Endothelial cell of umbilical vein (primary cell): ENCODE measurements around the gene PDGFRA. TPM values are rescaled to one million over a fixed set of nuclear protein-coding genes. Genes with fewer than 3 reads are reported as not detected.
A peak's percentile ranks its signal among the peaks of the same experiment; 100 is the strongest.

ENCODE experiments used
- BruUV-seq: library from RNA; stranded (reverse); fragments of 400-500 nt; replicated peaks from 2 replicates; lab custom pipeline; 2021; lab: Mats Ljungman, UMichigan
- CTCF ChIA-PET: fragments of 300-600, 350-600 bp; sonication (Branson Sonifier 250); formaldehyde crosslinking; loops from one replicate; lab custom pipeline; 2021; ENCODE audit warnings: antibody characterized with exemption, inconsistent platforms; lab: Charles Lee
- POLR2A ChIA-PET: fragments of 300-600, 350-600 bp; sonication (Branson Sonifier 250); formaldehyde crosslinking; loops from one replicate; lab custom pipeline; 2021; ENCODE audit warnings: antibody characterized with exemption, inconsistent platforms; lab: Charles Lee
- DNase-seq: peaks from one replicate; pipeline ENCODE4 v3.0.0-alpha.2; 2011; ENCODE audit warnings: low read depth, low spot score
- FAIRE-seq: peaks from 2 replicates; lab custom pipeline; 2011; peaks lifted over from hg19 to GRCh38; lab: Jason Lieb, UNC
- H2AFZ ChIP-seq: 2 replicates; pipeline ENCODE4 v1.6.0; 2012; ENCODE audit warnings: low read depth, low read length, control low read depth, inconsistent platforms
- H3K27ac ChIP-seq: 2 replicates; pipeline ENCODE4 v1.5.1; 2011; ENCODE audit warnings: low read depth, mild to moderate bottlenecking, control low read depth, low read length, moderate library complexity; ENCODE audit not compliant: insufficient read depth
- H3K27me3 ChIP-seq, 2 experiments: 2 replicates each; pipeline versions ENCODE4 v1.6.0 to v1.6.1; 2011; ENCODE audit warnings: low read length in 2 of 2, mixed read lengths in 1 of 2; ENCODE audit not compliant: control insufficient read depth in 2 of 2, insufficient read depth in 2 of 2
- H3K36me3 ChIP-seq, 2 experiments: 2 replicates in 1 of 2; 3 replicates in 1 of 2; pipeline ENCODE4 v1.5.1; 2011; ENCODE audit warnings: low read length in 2 of 2, mild to moderate bottlenecking in 1 of 2, moderate library complexity in 1 of 2; ENCODE audit not compliant: control insufficient read depth in 2 of 2, insufficient read depth in 2 of 2; ENCODE audit errors: extremely low read depth in 1 of 2
- H3K4me1 ChIP-seq: 3 replicates; pipeline ENCODE4 v1.5.1; 2011; ENCODE audit warnings: mild to moderate bottlenecking, low read length; ENCODE audit not compliant: control insufficient read depth, insufficient read depth; ENCODE audit errors: extremely low read depth
- H3K4me2 ChIP-seq: 2 replicates; pipeline ENCODE4 v1.6.1; 2011; ENCODE audit warnings: low read length, control low read depth, mixed read lengths; ENCODE audit not compliant: insufficient read depth
- H3K4me3 ChIP-seq, 3 experiments: fragments of 200-600 bp in 1 of 3; sonication (generic), shearing (Covaris generic) in 1 of 3; replicated peaks in 1 of 3; 2 replicates each; pipeline ENCODE4 v1.5.1; 2011 to 2016; ENCODE audit warnings: control low read depth in 3 of 3, low read length in 3 of 3, mild to moderate bottlenecking in 2 of 3, inconsistent platforms in 1 of 3, low read depth in 1 of 3, moderate library complexity in 1 of 3; ENCODE audit not compliant: insufficient read depth in 1 of 3
- H3K79me2 ChIP-seq: 2 replicates; pipeline ENCODE4 v1.6.0; 2012; ENCODE audit warnings: low read length, inconsistent platforms; ENCODE audit not compliant: control insufficient read depth, insufficient read depth
- H3K9ac ChIP-seq: replicated peaks from 2 replicates; pipeline ENCODE3; 2011; ENCODE audit warnings: low read length, control low read depth; ENCODE audit not compliant: insufficient read depth; ENCODE audit errors: extremely low read depth
- H3K9me1 ChIP-seq: replicated peaks from 3 replicates; pipeline ENCODE4 v1.6.0; 2011; ENCODE audit warnings: mild to moderate bottlenecking, low read length; ENCODE audit not compliant: control insufficient read depth, insufficient read depth; ENCODE audit errors: extremely low read depth
- H3K9me3 ChIP-seq: replicated peaks from 2 replicates; pipeline ENCODE4 v1.5.1; 2012; ENCODE audit warnings: low read length, inconsistent platforms; ENCODE audit not compliant: control insufficient read depth, insufficient read depth
- H4K20me1 ChIP-seq: replicated peaks from 2 replicates; pipeline ENCODE3; 2011; ENCODE audit warnings: mild to moderate bottlenecking, low read length; ENCODE audit not compliant: control insufficient read depth, insufficient read depth; ENCODE audit errors: extremely low read depth
- EZH2 ChIP-seq: IDR thresholded peaks from 2 replicates; pipeline ENCODE4 v1.6.1; 2012; ENCODE audit warnings: borderline replicate concordance, low read depth, mild to moderate bottlenecking, moderate library complexity, low read length, inconsistent platforms; ENCODE audit not compliant: severe bottlenecking
- FOS ChIP-seq: IDR thresholded peaks from 2 replicates; pipeline ENCODE4 v1.6.1; 2011; ENCODE audit warnings: mild to moderate bottlenecking, low read length, moderate library complexity, borderline replicate concordance; ENCODE audit not compliant: insufficient read depth
- GATA2 ChIP-seq: IDR thresholded peaks from 2 replicates; pipeline ENCODE4 v1.7.0; 2011; ENCODE audit warnings: low read depth, mild to moderate bottlenecking, moderate library complexity, mixed read lengths, low read length; ENCODE audit not compliant: insufficient read length, insufficient read depth
- JUN ChIP-seq: IDR thresholded peaks from 2 replicates; pipeline ENCODE4 v1.6.1; 2011; ENCODE audit warnings: borderline replicate concordance, low read depth; ENCODE audit not compliant: insufficient read length, insufficient read depth
- MYC ChIP-seq: IDR thresholded peaks from one replicate; pipeline ENCODE4 v1.6.1; 2011; ENCODE audit warnings: mild to moderate bottlenecking, low read depth, low read length
- POLR2A ChIP-seq: IDR thresholded peaks from 2 replicates; pipeline ENCODE4 v1.6.1; 2012; ENCODE audit warnings: low read depth, mild to moderate bottlenecking, control low read depth, low read length
- POLR2AphosphoS5 ChIP-seq: IDR thresholded peaks from 2 replicates; pipeline ENCODE4 v1.6.1; 2012; ENCODE audit warnings: low read depth, mild to moderate bottlenecking, control low read depth, low read length, moderate library complexity; ENCODE audit not compliant: insufficient read depth
- dilution Hi-C: fragments of 300-500 bp; cut with MboI; formaldehyde crosslinking; loops from one replicate; pipeline ENCODE4 v1.15.0; 2019; ENCODE audit warnings: low sequenced_read_pairs; ENCODE audit not compliant: extremely low pct_ligation_motif_present
- intact Hi-C: fragments of 100-400 bp; cut with micrococcal nuclease; formaldehyde crosslinking; loops from one replicate; pipeline ENCODE4 v1.10.0; 2022
- polyA plus RNA-seq, 4 experiments: library from polyadenylated mRNA; depleted of rRNA in 3 of 4; stranded (reverse) in 3 of 4; unstranded in 1 of 4; fragments of >200 nt; gene quantifications; 2 replicates each; pipeline versions ENCODE4 v1.2.1 to v1.2.3, GENCODE V29; 2011 to 2012; ENCODE audit warnings: missing spikeins in 1 of 4
- total RNA-seq: library from RNA; stranded (reverse); gene quantifications from 2 replicates; pipeline ENCODE4 v1.2.3, GENCODE V29; 2021
- TF ChIP-seq, protein P1 (sequence below): IDR thresholded peaks from 2 replicates; pipeline ENCODE4 v1.6.1; 2011; ENCODE audit not compliant: insufficient read depth, insufficient read length
- TF ChIP-seq, protein P2 (sequence below), 2 donors: IDR thresholded peaks; 1 replicate in 1 of 2; 2 replicates in 1 of 2; pipeline ENCODE4 v1.5.1; 2011; ENCODE audit warnings: low read length in 2 of 2, mild to moderate bottlenecking in 2 of 2, moderate library complexity in 2 of 2, control low read depth in 1 of 2, inconsistent platforms in 1 of 2, low read depth in 1 of 2; ENCODE audit not compliant: insufficient read depth in 1 of 2; ENCODE audit errors: extremely low read depth in 1 of 2

PDGFRA gene
- total and polyA plus RNA-seq, 2 donors (not counting 3 experiments of a cell fraction or from before 2014, with no cell fraction given): 0.19 to 0.55 TPM

- Histone ChIP-seq H2AFZ (no peak overlapping the region), H3K4me1 (peaks cover 45% of the 10 kb centered on the region), H3K36me3 (no peaks in the 10 kb centered on the region), H3K9ac (no peak overlapping the region), H3K79me2 (no peaks in the 10 kb centered on the region), H3K4me2 (peak overlapping the region; percentile 68), H3K4me3 (peak overlapping the region in 1 of 3 experiments; percentile 14), H4K20me1 (no peaks in the 10 kb centered on the region), H3K27me3 (peaks cover 8 to 13% of the 10 kb centered on the region in 2 experiments), H3K27ac (peak overlapping the region; percentile 5), H3K9me1 (no peaks in the 10 kb centered on the region), H3K9me3 (no peaks in the 10 kb centered on the region)
- peak; percentile 92 for DNase-seq
- intact Hi-C loops: no loop called here
- peak; percentile 96 for FAIRE-seq
- dilution Hi-C loops: no loop called here
- CTCF ChIA-PET: interaction anchor here (1.0 to 2.2 kb wide), 7 partner anchors 16 to 1901 kb away, joined by 3 to 14 read pairs (median 4); no protein-coding TSS in a partner anchor
- BruUV-seq: no TSS peak
- no peak for TF ChIP-seq POLR2A
- TF ChIP-seq FOS: peak; percentile 85
- TF ChIP-seq GATA2: no peak
- peak; percentile 61 for TF ChIP-seq JUN
- POLR2A ChIA-PET: interaction anchor here (0.5 to 0.7 kb wide), 2 partner anchors 59 to 105 kb away, joined by 3 to 4 read pairs; no protein-coding TSS in a partner anchor
These were observed 48.6 kb downstream of the PDGFRA start for GRCh38 chr4:54277691-54278090.

DNA sequence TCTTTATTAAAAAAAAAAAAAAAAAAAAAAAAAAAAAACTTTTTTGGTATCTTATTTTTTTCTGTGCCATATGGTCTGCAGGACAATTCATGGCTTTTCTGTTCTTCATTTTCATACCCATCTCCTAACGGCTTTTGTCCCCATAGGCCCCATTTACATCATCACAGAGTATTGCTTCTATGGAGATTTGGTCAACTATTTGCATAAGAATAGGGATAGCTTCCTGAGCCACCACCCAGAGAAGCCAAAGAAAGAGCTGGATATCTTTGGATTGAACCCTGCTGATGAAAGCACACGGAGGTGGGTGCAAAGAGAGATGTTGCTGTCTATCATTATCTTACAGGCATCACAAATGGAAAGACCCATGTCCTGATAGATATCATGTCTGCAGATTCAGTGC is 49.1 kb downstream of the PDGFRA start:
- TF ChIP-seq, protein P1, sequence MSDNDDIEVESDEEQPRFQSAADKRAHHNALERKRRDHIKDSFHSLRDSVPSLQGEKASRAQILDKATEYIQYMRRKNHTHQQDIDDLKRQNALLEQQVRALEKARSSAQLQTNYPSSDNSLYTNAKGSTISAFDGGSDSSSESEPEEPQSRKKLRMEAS: no peak
- TF ChIP-seq POLR2A: no peak
- TF ChIP-seq FOS: no peak
- no peak for TF ChIP-seq EZH2
- no peak for TF ChIP-seq POLR2AphosphoS5
- TF ChIP-seq, protein P2, sequence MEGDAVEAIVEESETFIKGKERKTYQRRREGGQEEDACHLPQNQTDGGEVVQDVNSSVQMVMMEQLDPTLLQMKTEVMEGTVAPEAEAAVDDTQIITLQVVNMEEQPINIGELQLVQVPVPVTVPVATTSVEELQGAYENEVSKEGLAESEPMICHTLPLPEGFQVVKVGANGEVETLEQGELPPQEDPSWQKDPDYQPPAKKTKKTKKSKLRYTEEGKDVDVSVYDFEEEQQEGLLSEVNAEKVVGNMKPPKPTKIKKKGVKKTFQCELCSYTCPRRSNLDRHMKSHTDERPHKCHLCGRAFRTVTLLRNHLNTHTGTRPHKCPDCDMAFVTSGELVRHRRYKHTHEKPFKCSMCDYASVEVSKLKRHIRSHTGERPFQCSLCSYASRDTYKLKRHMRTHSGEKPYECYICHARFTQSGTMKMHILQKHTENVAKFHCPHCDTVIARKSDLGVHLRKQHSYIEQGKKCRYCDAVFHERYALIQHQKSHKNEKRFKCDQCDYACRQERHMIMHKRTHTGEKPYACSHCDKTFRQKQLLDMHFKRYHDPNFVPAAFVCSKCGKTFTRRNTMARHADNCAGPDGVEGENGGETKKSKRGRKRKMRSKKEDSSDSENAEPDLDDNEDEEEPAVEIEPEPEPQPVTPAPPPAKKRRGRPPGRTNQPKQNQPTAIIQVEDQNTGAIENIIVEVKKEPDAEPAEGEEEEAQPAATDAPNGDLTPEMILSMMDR (IDR thresholded peaks at IDR 0.05; ENCODE audit: extremely low read depth in 1 of 2, insufficient read depth in 1 of 2, low read depth in 1 of 2, low read length in 2 of 2): no peak
- TF ChIP-seq MYC: no peak
- no peak for DNase-seq
- no peaks in the 10 kb centered on the region for H4K20me1 ChIP-seq
- no peak overlapping the region for H3K4me3 ChIP-seq
- no TSS peak for BruUV-seq
- H3K9me1 ChIP-seq: no peaks in the 10 kb centered on the region
- peaks cover 45% of the 10 kb centered on the region for H3K4me1 ChIP-seq
- ChIA-PET POLR2A (interaction anchor here (0.5 to 0.7 kb wide), 2 partner anchors 59 to 104 kb away, joined by 3 to 4 read pairs; no protein-coding TSS in a partner anchor), CTCF (interaction anchor here (1.0 to 2.2 kb wide), 6 partner anchors 17 to 156 kb away, joined by 3 to 14 read pairs (median 4); no protein-coding TSS in a partner anchor)
- H3K36me3 ChIP-seq: no peaks in the 10 kb centered on the region
- no peaks in the 10 kb centered on the region for H3K9me3 ChIP-seq
- no peaks in the 10 kb centered on the region for H3K79me2 ChIP-seq
- H3K27me3 ChIP-seq: peaks cover 6 to 13% of the 10 kb centered on the region in 2 experiments
- H3K27ac ChIP-seq: peak overlapping the region; percentile 5
- H3K9ac ChIP-seq: no peak overlapping the region
- no peak overlapping the region for H2AFZ ChIP-seq
- FAIRE-seq: no peak
- intact Hi-C loops (no loop called here), dilution Hi-C loops (no loop called here)
- H3K4me2 ChIP-seq: no peak overlapping the region
